Skeletal muscle satellite cell (primary cell): ENCODE results near the gene AKAP13.

Source experiments
- H3K27me3 ChIP-seq: 2 replicates; pipeline ENCODE4 v1.7.0; 2013; ENCODE audit warnings: low read length; ENCODE audit not compliant: control insufficient read depth, insufficient read depth
- H3K36me3 ChIP-seq: 2 replicates; pipeline ENCODE4 v1.7.0; 2013; ENCODE audit warnings: mild to moderate bottlenecking, control low read depth, low read length; ENCODE audit not compliant: insufficient read depth
- H3K4me1 ChIP-seq: 2 replicates; pipeline ENCODE4 v1.7.0; 2013; ENCODE audit warnings: low read length; ENCODE audit not compliant: control insufficient read depth, insufficient read depth
- H3K4me2 ChIP-seq: 2 replicates; pipeline ENCODE4 v1.7.0; 2013; ENCODE audit warnings: mild to moderate bottlenecking, low read length
- H3K4me3 ChIP-seq: 2 replicates; pipeline ENCODE4 v1.7.0; 2013; ENCODE audit warnings: low read length
- H3K9ac ChIP-seq: 2 replicates; pipeline ENCODE4 v1.7.0; 2013; ENCODE audit warnings: mild to moderate bottlenecking, low read depth, low read length, moderate library complexity
- H3K9me3 ChIP-seq: replicated peaks from 2 replicates; pipeline ENCODE4 v1.7.0; 2013; ENCODE audit warnings: mild to moderate bottlenecking, control low read depth, low read length

Gene AKAP13

DNA sequence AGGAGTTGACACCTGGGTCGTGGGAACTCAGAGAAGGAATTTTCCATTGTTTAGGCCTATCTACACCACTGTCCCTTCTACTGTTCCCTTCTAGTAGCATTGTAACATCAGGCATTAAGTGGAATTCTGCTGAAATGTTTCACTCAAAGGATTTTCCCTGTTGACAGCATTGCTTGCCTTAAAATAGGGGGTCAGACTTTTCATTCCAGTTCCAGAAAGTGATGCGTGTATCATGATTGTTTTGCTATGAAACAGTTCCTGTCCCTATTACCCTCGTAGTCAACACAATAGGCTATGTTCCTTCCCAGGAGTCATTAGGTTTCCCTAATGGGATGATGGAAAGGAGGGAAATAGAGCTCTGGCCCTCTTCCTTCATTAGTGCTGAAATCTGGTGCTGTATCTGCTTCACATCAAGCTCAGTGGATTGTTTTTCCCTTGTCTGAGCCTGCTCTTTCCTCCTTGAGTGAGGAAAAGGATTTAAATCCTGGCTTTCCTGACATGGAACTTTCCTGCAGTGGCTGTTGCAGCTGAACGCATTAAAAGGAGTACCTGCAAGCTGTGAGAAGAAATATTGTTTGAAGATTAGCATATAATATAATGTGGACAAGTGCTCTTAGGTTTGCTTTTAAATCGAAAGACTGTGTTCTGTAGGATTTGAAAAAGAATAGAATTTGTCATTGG is 218.5 kb downstream of the AKAP13 start:
- no peak overlapping the region for H3K4me2 ChIP-seq
- no peak overlapping the region for H3K9ac ChIP-seq
- H3K9me3 ChIP-seq: no peaks in the 10 kb centered on the region
- peaks cover 7% of the 10 kb centered on the region for H3K4me1 ChIP-seq
- peaks cover 17% of the 10 kb centered on the region for H3K36me3 ChIP-seq
- H3K4me3 ChIP-seq: no peak overlapping the region
- H3K27me3 ChIP-seq: no peaks in the 10 kb centered on the region

DNA sequence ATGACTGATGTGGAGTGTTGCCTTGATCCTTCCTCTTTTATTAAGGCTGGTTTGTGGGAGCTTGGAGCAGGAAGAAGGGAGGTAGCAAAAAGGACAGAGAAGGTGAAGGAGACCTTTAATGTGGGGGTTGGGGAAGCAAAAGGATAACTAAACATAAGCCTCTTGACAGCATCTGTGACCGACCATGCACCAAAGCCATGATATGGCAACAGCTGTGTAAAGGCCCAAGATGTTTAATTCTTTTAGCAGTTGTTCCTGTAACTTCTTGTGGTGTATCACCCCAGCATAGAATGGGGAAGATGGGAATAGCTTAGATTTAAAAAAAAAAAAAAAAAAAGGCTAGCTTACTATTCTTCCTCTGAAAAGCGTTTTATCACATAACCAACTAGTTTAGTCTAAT is 219.6 kb downstream of the AKAP13 start:
- Histone ChIP-seq H3K4me3 (no peak overlapping the region), H3K4me2 (no peak overlapping the region), H3K27me3 (no peaks in the 10 kb centered on the region), H3K4me1 (peaks cover 7% of the 10 kb centered on the region), H3K9ac (no peak overlapping the region), H3K36me3 (peaks cover 17% of the 10 kb centered on the region), H3K9me3 (no peaks in the 10 kb centered on the region)

DNA sequence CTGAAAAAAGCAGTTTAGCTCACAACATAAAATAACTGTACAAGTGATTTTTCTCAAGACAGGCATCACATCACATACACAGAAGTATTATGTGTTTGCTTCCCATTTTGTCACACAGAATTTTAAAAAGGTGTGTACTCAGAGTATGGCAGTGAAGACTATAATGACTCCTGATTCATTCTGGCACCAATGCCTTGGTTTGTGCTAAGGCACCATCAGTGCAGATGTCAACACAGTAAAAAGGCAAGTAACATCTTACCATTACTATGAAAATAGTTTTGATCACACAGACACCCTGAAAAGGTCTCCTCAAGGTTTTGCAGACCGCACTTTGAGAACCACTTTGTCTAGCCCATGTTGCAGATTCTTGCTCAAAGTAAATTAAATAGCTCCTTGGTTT is 222.8 kb downstream of the AKAP13 start:
- Histone ChIP-seq H3K36me3 (peaks cover 17% of the 10 kb centered on the region), H3K4me2 (no peak overlapping the region), H3K4me3 (no peak overlapping the region), H3K9me3 (no peaks in the 10 kb centered on the region), H3K27me3 (no peaks in the 10 kb centered on the region), H3K4me1 (peaks cover 18% of the 10 kb centered on the region), H3K9ac (no peak overlapping the region)

DNA sequence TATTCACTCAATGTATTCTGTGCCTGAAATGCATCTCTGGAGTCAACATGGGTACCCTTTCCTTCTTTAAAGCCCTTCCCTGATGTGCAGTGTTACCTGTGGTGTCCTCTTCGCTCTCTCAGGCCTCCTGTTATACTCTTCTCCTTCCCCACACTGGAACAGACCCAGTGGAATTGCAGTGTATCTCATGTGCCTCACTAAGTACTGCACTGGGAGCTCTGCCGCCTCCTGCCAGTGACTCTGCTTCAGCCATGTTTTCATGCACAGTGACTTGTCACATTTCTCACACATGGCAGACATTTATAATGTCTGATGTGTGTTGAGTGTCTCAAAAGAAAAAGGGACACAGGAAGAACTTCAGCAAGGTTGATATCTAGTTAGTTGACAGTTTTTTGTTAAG is 223.3 kb downstream of the AKAP13 start:
- Histone ChIP-seq H3K4me2 (no peak overlapping the region), H3K4me1 (peaks cover 24% of the 10 kb centered on the region), H3K36me3 (peaks cover 16% of the 10 kb centered on the region), H3K9ac (no peak overlapping the region), H3K4me3 (no peak overlapping the region), H3K27me3 (no peaks in the 10 kb centered on the region), H3K9me3 (no peaks in the 10 kb centered on the region)

DNA sequence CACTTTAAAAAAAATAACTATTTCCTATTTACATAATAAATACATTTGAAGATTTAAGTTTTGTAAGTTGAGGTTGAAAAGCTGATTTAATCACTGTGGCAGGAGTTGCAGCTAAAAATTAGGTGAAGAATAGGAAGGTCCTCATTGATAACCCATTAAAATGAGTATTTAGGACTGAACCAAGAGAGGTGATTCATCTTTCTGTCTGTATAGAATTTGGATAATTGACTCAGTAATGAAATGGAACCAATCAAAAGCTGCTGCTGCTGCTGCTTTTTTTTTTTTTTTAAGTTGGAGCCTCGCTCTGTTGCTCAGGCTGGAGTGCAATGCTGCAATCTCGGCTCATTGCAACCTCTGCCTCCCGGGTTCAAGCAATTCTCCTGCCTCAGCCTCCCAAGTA is 223.8 kb downstream of the AKAP13 start:
- H3K27me3 ChIP-seq: no peaks in the 10 kb centered on the region
- no peak overlapping the region for H3K4me2 ChIP-seq
- no peak overlapping the region for H3K9ac ChIP-seq
- peaks cover 25% of the 10 kb centered on the region for H3K4me1 ChIP-seq
- peaks cover 16% of the 10 kb centered on the region for H3K36me3 ChIP-seq
- H3K9me3 ChIP-seq: no peaks in the 10 kb centered on the region
- no peak overlapping the region for H3K4me3 ChIP-seq

DNA sequence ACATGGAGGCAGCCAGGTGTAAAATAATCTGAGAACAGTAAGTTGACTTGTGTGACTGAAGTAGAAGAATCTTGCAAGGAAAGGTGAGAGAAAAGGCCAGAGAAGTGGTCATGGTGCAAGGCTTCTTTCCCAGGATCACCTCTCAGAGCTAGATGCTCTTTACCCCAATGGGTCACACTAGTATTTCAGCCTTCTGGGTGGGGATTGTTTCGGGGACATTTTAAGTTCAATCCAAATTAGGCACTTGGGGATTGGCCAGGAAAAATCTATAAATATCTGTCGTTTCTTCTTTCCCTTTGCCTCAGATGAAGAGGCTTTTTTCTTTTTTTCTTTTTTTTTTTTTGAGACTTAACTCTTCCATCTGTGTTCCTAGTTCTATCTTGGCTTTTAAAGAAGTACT is 226.3 kb downstream of the AKAP13 start:
- Histone ChIP-seq H3K4me3 (no peak overlapping the region), H3K36me3 (peaks cover 13% of the 10 kb centered on the region), H3K27me3 (no peaks in the 10 kb centered on the region), H3K4me2 (no peak overlapping the region), H3K4me1 (peaks cover 25% of the 10 kb centered on the region), H3K9me3 (no peaks in the 10 kb centered on the region), H3K9ac (peak overlapping the region; percentile 55)

DNA sequence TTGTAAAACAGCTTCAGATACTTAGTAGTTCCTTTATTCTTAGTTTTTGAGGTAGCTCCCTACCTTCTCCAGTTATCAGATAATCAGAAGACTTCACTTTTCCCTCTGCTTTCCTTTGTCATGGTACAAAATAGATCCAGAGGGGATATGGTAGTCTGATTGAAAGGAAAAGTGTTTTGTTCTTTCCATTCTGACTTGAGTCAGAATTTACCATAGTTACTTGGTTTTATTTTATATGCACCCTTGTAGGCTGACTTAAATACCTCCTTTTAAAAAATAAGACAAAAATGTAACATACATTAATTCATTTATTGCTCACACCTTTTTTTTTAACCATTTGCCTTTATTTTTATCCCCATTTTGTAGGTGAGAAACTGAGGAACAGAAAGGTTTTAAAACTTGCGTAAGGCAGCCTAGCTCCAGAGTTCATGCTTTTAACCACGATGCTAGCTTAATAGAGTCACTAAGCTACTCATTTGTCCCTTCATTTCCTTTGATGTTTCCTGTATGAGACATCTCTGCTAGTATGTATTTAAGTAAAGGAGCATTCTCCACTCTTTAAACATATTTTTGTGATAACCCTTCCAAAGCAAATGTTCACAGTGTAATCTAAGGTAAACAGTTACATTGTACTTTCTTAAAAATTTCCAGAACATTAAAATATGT is 226.9 kb downstream of the AKAP13 start:
- peak overlapping the region; percentile 55 for H3K9ac ChIP-seq

DNA sequence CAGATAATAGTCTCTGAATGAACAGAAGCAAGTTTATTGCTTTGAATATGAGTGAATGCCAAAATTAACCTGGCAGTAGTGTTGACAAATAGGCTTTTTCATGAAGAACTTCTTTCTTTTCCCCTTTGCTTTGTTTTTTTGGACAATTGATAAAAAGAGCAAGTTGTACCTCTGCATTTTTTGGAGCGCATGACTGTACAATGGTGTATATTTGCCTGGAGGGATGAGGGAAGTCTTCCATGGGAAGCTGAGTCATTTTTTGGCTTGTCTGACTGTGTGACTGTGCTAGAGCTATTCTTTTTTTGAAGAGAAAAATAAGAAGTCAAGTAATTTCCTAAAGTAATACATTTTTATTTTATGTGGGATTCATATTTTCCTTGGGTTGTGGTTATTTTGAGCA is 227.4 kb downstream of the AKAP13 start:
- Histone ChIP-seq H3K9me3 (no peaks in the 10 kb centered on the region), H3K4me3 (peak overlapping the region; percentile 31), H3K9ac (peak overlapping the region; percentile 55), H3K4me2 (peak overlapping the region; percentile 72), H3K4me1 (peaks cover 25% of the 10 kb centered on the region), H3K27me3 (no peaks in the 10 kb centered on the region), H3K36me3 (peaks cover 13% of the 10 kb centered on the region)

More for the DNA sequence above, 226.9 kb downstream of the AKAP13 start:
- Histone ChIP-seq H3K4me2 (peak overlapping the region; percentile 72), H3K4me3 (peak overlapping the region; percentile 31), H3K36me3 (peaks cover 13% of the 10 kb centered on the region), H3K9me3 (no peaks in the 10 kb centered on the region), H3K27me3 (no peaks in the 10 kb centered on the region), H3K4me1 (peaks cover 25% of the 10 kb centered on the region)

DNA sequence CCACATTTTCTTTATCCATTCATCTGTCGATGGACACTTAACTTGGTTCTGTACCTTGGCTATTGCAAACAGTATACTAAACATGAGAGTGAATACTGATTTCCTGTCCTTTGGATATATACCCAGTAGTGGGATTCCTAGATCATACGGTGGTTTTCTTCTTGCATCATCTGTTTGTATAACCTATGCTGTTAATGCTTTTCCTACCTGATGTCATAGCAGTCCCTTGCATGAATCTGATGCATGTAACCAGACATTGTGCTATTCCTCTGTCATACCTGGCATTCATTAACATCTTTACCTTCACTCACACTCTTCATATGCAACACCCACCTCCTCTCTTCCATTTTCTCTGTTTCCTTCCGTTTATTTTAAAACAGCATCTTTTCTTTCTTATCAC is 229.1 kb downstream of the AKAP13 start:
- Histone ChIP-seq H3K4me1 (peaks cover 33% of the 10 kb centered on the region), H3K4me2 (no peak overlapping the region), H3K4me3 (no peak overlapping the region), H3K9me3 (no peaks in the 10 kb centered on the region), H3K27me3 (no peaks in the 10 kb centered on the region), H3K9ac (no peak overlapping the region), H3K36me3 (peaks cover 5% of the 10 kb centered on the region)

DNA sequence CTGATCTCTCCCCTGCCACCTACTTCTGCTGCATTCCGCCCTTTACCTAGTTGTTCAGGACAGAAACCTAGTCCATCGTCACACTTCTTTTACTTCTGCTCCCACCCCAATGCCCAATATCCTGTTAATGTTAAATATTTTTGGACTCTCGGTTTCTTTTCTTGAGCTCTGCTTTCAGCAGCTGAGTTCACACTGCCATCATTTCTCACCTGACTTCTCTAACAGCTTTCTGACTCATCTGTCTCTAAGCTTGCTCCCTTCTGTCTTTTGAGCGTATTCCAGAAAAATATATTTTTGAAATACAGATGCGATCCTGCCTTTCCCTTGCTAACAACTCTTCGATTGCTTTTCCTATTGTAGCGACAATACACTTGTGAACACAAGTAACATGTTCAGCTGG is 231.0 kb downstream of the AKAP13 start:
- Histone ChIP-seq H3K36me3 (peaks cover 5% of the 10 kb centered on the region), H3K27me3 (no peaks in the 10 kb centered on the region), H3K4me3 (no peak overlapping the region), H3K9me3 (no peaks in the 10 kb centered on the region), H3K4me1 (peaks cover 41% of the 10 kb centered on the region), H3K4me2 (no peak overlapping the region), H3K9ac (no peak overlapping the region)

DNA sequence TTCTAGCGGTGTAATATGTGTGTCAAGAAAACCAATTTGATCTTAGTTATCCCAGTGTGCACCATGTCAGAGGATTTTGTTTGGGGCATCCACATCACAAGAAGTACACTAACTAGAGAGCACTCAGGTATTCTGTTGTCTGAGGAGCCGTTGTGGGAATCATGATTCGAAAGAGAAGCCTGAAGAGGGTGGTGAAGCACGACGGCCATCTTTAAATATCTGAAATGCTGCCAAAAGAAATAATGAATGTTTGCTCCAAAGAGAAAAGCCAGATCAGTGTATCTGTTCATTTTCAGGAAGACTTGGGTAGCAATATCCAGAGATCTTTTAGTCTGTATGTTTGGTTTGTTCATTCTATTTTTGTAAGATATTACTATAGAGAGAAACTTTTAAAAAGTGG is 233.7 kb downstream of the AKAP13 start:
- H3K9me3 ChIP-seq: no peaks in the 10 kb centered on the region
- H3K4me3 ChIP-seq: no peak overlapping the region
- H3K4me1 ChIP-seq: peaks cover 40% of the 10 kb centered on the region
- no peak overlapping the region for H3K9ac ChIP-seq
- H3K27me3 ChIP-seq: no peaks in the 10 kb centered on the region
- peaks cover 2% of the 10 kb centered on the region for H3K36me3 ChIP-seq
- H3K4me2 ChIP-seq: peak overlapping the region; percentile 28

DNA sequence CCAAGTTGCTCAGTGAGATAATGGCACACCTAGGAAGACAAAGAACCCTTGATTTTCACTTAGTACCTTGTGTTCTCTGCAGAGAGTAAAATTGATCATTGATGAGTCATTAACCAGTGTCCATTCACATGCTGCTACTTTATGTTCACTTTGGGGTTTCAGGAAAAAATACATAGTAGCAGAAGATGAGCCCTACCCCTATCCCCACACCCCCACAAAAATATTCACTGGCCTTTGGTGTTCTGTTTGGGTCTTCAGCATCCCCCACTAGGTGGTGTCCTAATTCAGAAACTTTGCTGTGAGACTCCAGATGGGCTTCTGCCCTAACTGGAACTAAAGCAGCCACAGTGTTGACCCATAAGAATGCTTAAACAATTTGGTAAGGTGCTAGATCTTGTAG is 235.5 kb downstream of the AKAP13 start:
- peaks cover 57% of the 10 kb centered on the region for H3K4me1 ChIP-seq
- no peak overlapping the region for H3K9ac ChIP-seq
- H3K4me3 ChIP-seq: no peak overlapping the region

More for the DNA sequence above, 235.5 kb downstream of the AKAP13 start:
- H3K4me2 ChIP-seq: no peak overlapping the region
- no peaks in the 10 kb centered on the region for H3K36me3 ChIP-seq
- no peaks in the 10 kb centered on the region for H3K27me3 ChIP-seq
- H3K9me3 ChIP-seq: no peaks in the 10 kb centered on the region
